ENCODE measurements around the gene KIF21A.

DNA sequence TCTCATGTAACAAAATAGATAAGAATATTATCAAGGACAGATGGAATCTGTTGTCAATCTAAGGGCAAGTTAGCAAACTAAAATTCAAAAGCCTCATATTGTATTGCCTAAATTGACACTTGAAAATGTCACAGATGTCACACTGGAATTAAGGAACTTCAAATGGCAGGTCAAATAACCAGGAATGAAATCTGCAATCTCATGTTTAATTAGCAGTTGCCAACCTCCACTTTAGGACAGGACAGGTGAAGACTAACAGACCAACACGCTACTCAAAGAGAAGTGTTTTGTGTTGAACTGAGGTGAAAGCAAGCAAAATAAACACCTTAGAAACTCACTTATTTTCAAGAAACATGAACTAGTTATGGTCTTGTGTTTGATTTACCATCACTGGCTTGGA lies 11.1 kb downstream of the KIF21A start:
- TF ChIP-seq EZH2 (IDR thresholded peaks at IDR 0.05), result no peak
- TF ChIP-seq, protein P1, sequence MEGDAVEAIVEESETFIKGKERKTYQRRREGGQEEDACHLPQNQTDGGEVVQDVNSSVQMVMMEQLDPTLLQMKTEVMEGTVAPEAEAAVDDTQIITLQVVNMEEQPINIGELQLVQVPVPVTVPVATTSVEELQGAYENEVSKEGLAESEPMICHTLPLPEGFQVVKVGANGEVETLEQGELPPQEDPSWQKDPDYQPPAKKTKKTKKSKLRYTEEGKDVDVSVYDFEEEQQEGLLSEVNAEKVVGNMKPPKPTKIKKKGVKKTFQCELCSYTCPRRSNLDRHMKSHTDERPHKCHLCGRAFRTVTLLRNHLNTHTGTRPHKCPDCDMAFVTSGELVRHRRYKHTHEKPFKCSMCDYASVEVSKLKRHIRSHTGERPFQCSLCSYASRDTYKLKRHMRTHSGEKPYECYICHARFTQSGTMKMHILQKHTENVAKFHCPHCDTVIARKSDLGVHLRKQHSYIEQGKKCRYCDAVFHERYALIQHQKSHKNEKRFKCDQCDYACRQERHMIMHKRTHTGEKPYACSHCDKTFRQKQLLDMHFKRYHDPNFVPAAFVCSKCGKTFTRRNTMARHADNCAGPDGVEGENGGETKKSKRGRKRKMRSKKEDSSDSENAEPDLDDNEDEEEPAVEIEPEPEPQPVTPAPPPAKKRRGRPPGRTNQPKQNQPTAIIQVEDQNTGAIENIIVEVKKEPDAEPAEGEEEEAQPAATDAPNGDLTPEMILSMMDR (IDR thresholded peaks at IDR 0.05 in 2 of 3, conservative IDR thresholded peaks at IDR 0.05 in 1 of 3; ENCODE audit: borderline replicate concordance in 1 of 3, insufficient read depth in 1 of 3, low read depth in 2 of 3, low read length in 2 of 3), result no peak
- TF ChIP-seq, protein P2, sequence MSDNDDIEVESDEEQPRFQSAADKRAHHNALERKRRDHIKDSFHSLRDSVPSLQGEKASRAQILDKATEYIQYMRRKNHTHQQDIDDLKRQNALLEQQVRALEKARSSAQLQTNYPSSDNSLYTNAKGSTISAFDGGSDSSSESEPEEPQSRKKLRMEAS (IDR thresholded peaks at IDR 0.05), result no peak
- TF ChIP-seq POLR2A (IDR thresholded peaks at IDR 0.05; ENCODE audit: borderline replicate concordance, extremely low read depth, insufficient read depth, insufficient read length), result no peak
- no peak for TF ChIP-seq SIN3A (IDR thresholded peaks at IDR 0.05; ENCODE audit: low read depth)
- TF ChIP-seq, protein P3, sequence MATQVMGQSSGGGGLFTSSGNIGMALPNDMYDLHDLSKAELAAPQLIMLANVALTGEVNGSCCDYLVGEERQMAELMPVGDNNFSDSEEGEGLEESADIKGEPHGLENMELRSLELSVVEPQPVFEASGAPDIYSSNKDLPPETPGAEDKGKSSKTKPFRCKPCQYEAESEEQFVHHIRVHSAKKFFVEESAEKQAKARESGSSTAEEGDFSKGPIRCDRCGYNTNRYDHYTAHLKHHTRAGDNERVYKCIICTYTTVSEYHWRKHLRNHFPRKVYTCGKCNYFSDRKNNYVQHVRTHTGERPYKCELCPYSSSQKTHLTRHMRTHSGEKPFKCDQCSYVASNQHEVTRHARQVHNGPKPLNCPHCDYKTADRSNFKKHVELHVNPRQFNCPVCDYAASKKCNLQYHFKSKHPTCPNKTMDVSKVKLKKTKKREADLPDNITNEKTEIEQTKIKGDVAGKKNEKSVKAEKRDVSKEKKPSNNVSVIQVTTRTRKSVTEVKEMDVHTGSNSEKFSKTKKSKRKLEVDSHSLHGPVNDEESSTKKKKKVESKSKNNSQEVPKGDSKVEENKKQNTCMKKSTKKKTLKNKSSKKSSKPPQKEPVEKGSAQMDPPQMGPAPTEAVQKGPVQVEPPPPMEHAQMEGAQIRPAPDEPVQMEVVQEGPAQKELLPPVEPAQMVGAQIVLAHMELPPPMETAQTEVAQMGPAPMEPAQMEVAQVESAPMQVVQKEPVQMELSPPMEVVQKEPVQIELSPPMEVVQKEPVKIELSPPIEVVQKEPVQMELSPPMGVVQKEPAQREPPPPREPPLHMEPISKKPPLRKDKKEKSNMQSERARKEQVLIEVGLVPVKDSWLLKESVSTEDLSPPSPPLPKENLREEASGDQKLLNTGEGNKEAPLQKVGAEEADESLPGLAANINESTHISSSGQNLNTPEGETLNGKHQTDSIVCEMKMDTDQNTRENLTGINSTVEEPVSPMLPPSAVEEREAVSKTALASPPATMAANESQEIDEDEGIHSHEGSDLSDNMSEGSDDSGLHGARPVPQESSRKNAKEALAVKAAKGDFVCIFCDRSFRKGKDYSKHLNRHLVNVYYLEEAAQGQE (IDR thresholded peaks at IDR 0.05; ENCODE audit: low read depth), result no peak
- no peak for TF ChIP-seq YY1 (IDR thresholded peaks at IDR 0.05; ENCODE audit: extremely low read depth, insufficient replicate concordance, low read depth, low read length)
- no peak for TF ChIP-seq POLR2AphosphoS5 (IDR thresholded peaks at IDR 0.05; ENCODE audit: low read depth, low read length)
- no peak for TF ChIP-seq TCF7L2 (IDR thresholded peaks at IDR 0.05; ENCODE audit: borderline replicate concordance, extremely low read depth, insufficient read depth, insufficient read length)
- no peak for TF ChIP-seq EGR1 (IDR thresholded peaks at IDR 0.05; ENCODE audit: low read depth)
- TF ChIP-seq ZFX (IDR thresholded peaks at IDR 0.05), result no peak
- no peak for TF ChIP-seq ZNF274 (IDR thresholded peaks at IDR 0.05; ENCODE audit: low read depth, low read length)
- TF ChIP-seq JUND (IDR thresholded peaks at IDR 0.05), result no peak
- TF ChIP-seq, protein P4, sequence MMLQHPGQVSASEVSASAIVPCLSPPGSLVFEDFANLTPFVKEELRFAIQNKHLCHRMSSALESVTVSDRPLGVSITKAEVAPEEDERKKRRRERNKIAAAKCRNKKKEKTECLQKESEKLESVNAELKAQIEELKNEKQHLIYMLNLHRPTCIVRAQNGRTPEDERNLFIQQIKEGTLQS (IDR thresholded peaks at IDR 0.05), result no peak

Measured in HCT116 (cell line).